B cell (primary cell): ENCODE data around the gene CARTPT. TPM values are rescaled to one million over a fixed set of nuclear protein-coding genes. Genes with fewer than 3 reads are reported as not detected.

ENCODE experiments used
- ATAC-seq: fragments of 200-7000 bp; cut with Tn5 transposase; one replicate; pipeline ENCODE4 v1.10.0; 2021; ENCODE audit warnings: low read depth, mild to moderate bottlenecking, moderate number of reproducible peaks, moderate library complexity
- CTCF ChIA-PET: fragments of 350-600 bp; sonication (Branson Sonifier 250); formaldehyde crosslinking; loops from one replicate; lab custom pipeline; 2021; ENCODE audit warnings: antibody characterized with exemption, inconsistent platforms; lab: Charles Lee
- POLR2A ChIA-PET: fragments of 350-600 bp; sonication (Branson Sonifier 250); formaldehyde crosslinking; loops from one replicate; lab custom pipeline; 2021; ENCODE audit warnings: antibody characterized with exemption; lab: Charles Lee
- DNase-seq: peaks from one replicate; pipeline ENCODE4 v3.0.0; 2013
- H2AFZ ChIP-seq: 2 replicates; pipeline ENCODE4 v1.6.1; 2012; ENCODE audit warnings: mild to moderate bottlenecking, low read depth, low read length; ENCODE audit not compliant: insufficient read depth, poor library complexity, severe bottlenecking
- H3K27ac ChIP-seq, 2 donors: 1 replicate in 1 of 2; 2 replicates in 1 of 2; pipeline ENCODE4 v1.5.1; 2012 to 2013; ENCODE audit warnings: low read length in 2 of 2, mild to moderate bottlenecking in 2 of 2, moderate library complexity in 1 of 2
- H3K27me3 ChIP-seq, 4 experiments: fragments of 200-600 bp in 1 of 4; sonication (generic) in 1 of 4; replicated peaks in 1 of 4; 1 replicate in 2 of 4; 2 replicates in 2 of 4; pipeline versions ENCODE4 v1.6.1 to v1.7.0; 2013 to 2016; ENCODE audit warnings: low read length in 3 of 4, mild to moderate bottlenecking in 2 of 4, mixed read lengths in 1 of 4, moderate library complexity in 1 of 4; ENCODE audit not compliant: insufficient read depth in 4 of 4, control insufficient read depth in 3 of 4; ENCODE audit errors: control extremely low read depth in 1 of 4
- H3K36me3 ChIP-seq, 2 experiments: replicated peaks in 1 of 2; 1 replicate in 1 of 2; 2 replicates in 1 of 2; pipeline versions ENCODE4 v1.6.1 to v1.7.1; 2013; ENCODE audit warnings: low read length in 1 of 2; ENCODE audit not compliant: insufficient read depth in 2 of 2, control insufficient read depth in 1 of 2; ENCODE audit errors: control extremely low read depth in 1 of 2, extremely low read depth in 1 of 2
- H3K4me1 ChIP-seq, 2 donors: fragments of 200-600 bp in 1 of 2; sonication (generic) in 1 of 2; 1 replicate in 1 of 2; 2 replicates in 1 of 2; pipeline versions ENCODE4 v1.5.1 to v1.6.1; 2013 to 2017; ENCODE audit warnings: low read length in 2 of 2; ENCODE audit not compliant: control insufficient read depth in 2 of 2, insufficient read depth in 2 of 2
- H3K4me2 ChIP-seq: replicated peaks from 2 replicates; pipeline ENCODE3; 2012; ENCODE audit warnings: mild to moderate bottlenecking, low read depth, low read length; ENCODE audit not compliant: poor library complexity, severe bottlenecking
- H3K4me3 ChIP-seq, 5 experiments: fragments of 200-600 bp in 1 of 5; sonication (generic) in 1 of 5; 1 replicate in 3 of 5; 2 replicates in 2 of 5; pipeline versions ENCODE4 v1.5.1 to v1.7.0; 2011 to 2016; ENCODE audit warnings: low read length in 4 of 5, mild to moderate bottlenecking in 4 of 5, low read depth in 2 of 5, control low read depth in 1 of 5, moderate library complexity in 1 of 5; ENCODE audit not compliant: insufficient read depth in 1 of 5; ENCODE audit errors: control extremely low read depth in 1 of 5, extremely low read depth in 1 of 5
- H3K79me2 ChIP-seq: fragments of 200-600 bp; sonication (generic); one replicate; pipeline ENCODE4 v1.6.0; 2016; ENCODE audit warnings: low read length; ENCODE audit not compliant: control insufficient read depth, insufficient read depth
- H3K9ac ChIP-seq: fragments of 200-600 bp; sonication (generic); 2 replicates; pipeline ENCODE4 v1.6.1; 2017; ENCODE audit warnings: mild to moderate bottlenecking, low read length, moderate library complexity
- H3K9me3 ChIP-seq, 3 donors: one replicate each; pipeline versions ENCODE4 v1.6.1 to v1.7.1; 2013; ENCODE audit warnings: low read length in 2 of 3; ENCODE audit not compliant: control insufficient read depth in 2 of 3, insufficient read depth in 1 of 3; ENCODE audit errors: control extremely low read depth in 1 of 3
- H4K20me1 ChIP-seq: 2 replicates; pipeline ENCODE4 v1.6.0; 2012; ENCODE audit warnings: mild to moderate bottlenecking, low read length; ENCODE audit not compliant: insufficient read depth, control insufficient read depth, poor library complexity, severe bottlenecking
- H3K27ac Mint-ChIP-seq: one replicate; pipeline ENCODE4 v1.8.0; 2021; ENCODE audit warnings: mixed read lengths
- H3K27me3 Mint-ChIP-seq: one replicate; pipeline ENCODE4 v1.8.0; 2021; ENCODE audit warnings: mixed read lengths
- H3K4me1 Mint-ChIP-seq: one replicate; pipeline ENCODE4 v1.8.0; 2021; ENCODE audit warnings: mixed read lengths
- H3K4me3 Mint-ChIP-seq: one replicate; pipeline ENCODE4 v1.8.0; 2021; ENCODE audit warnings: mixed read lengths
- H3K9me3 Mint-ChIP-seq: one replicate; pipeline ENCODE4 v1.8.0; 2022; ENCODE audit warnings: mixed read lengths; ENCODE audit not compliant: insufficient read depth
- CTCF ChIP-seq: fragments of 200-600 bp; IDR thresholded peaks from one replicate; pipeline ENCODE4 v1.8.0; 2022; ENCODE audit warnings: antibody characterized with exemption, mild to moderate bottlenecking
- EZH2 ChIP-seq: IDR thresholded peaks from 2 replicates; pipeline ENCODE4 v1.6.1; 2012; ENCODE audit warnings: borderline replicate concordance, low read depth, mild to moderate bottlenecking, moderate library complexity, low read length; ENCODE audit not compliant: insufficient read depth, poor library complexity, severe bottlenecking
- WGBS: methylation state at CpG from one replicate; pipeline ENCODE4 v1.1.5; 2013; ENCODE audit warnings: missing lambda C conversion rate; ENCODE audit not compliant: insufficient coverage; 5-methylcytosine and 5-hydroxymethylcytosine counted together
- intact Hi-C: fragments of 100-400 bp; cut with micrococcal nuclease; formaldehyde crosslinking; loops from one replicate; pipeline ENCODE4 v1.10.0; 2022
- polyA minus RNA-seq: library from RNA; depleted of rRNA, polyadenylated mRNA; stranded (reverse); fragments of >200 nt; gene quantifications from 2 replicates; pipeline ENCODE4 v1.2.3, GENCODE V29; 2012
- polyA plus RNA-seq: library from polyadenylated mRNA; depleted of rRNA; stranded (reverse); fragments of >200 nt; gene quantifications from 2 replicates; pipeline ENCODE4 v1.2.3, GENCODE V29; 2012
- total RNA-seq, 2 donors: library from RNA; stranded (reverse); fragments of 120-200 nt in 1 of 2; gene quantifications; 1 replicate in 1 of 2; 2 replicates in 1 of 2; pipeline versions ENCODE4 v1.2.3 to v1.2.4, GENCODE V29; 2013 to 2022

The CARTPT gene
- total RNA-seq = not detected in 2 replicates
- not detected for total RNA-seq (2013)
- polyA plus RNA-seq = not detected in 2 replicates
- not detected in 2 replicates for polyA minus RNA-seq

- peaks cover 0 to 28% (median 15%) of the 10 kb centered on the region in 4 experiments for H3K27me3 ChIP-seq
- H3K79me2 ChIP-seq = no peaks in the 10 kb centered on the region
- H3K27ac ChIP-seq = no peak within 1 kb of the TSS
- H4K20me1 ChIP-seq = no peaks in the 10 kb centered on the region
- H3K27ac Mint-ChIP-seq = no peak within 1 kb of the TSS
- no peak for TF ChIP-seq EZH2
- TF ChIP-seq CTCF = no peak
- H2AFZ ChIP-seq = no peak within 1 kb of the TSS
- H3K4me1 Mint-ChIP-seq = no peaks in the 10 kb centered on the region
- 16% methylated on average over 65 of the region's 65 CpGs for WGBS
- peaks cover 51% of the 10 kb centered on the region for H3K27me3 Mint-ChIP-seq
- H3K36me3 ChIP-seq = no peaks in the 10 kb centered on the region
- no peak for DNase-seq
- intact Hi-C loops = no loop called here
- ChIA-PET POLR2A (no interaction called here), CTCF (no interaction called here)
- no peak within 1 kb of the TSS for H3K4me3 ChIP-seq
- no peak within 1 kb of the TSS for H3K4me3 Mint-ChIP-seq
- no peak within 1 kb of the TSS for H3K9ac ChIP-seq
- no peak within 1 kb of the TSS for H3K4me2 ChIP-seq
- no peaks in the 10 kb centered on the region for H3K4me1 ChIP-seq
- H3K9me3 ChIP-seq = peaks cover 0 to 12% (median 0%) of the 10 kb centered on the region in 3 donors
- H3K9me3 Mint-ChIP-seq = no peaks in the 10 kb centered on the region
- no peak for ATAC-seq
These were observed at the start of gene CARTPT for GRCh38 chr5:71719063-71719964. TSS of gene CARTPT (plus strand) at chr5:71719275. CDS start at chr5:71719294, 19 bp downstream.

- H3K79me2 ChIP-seq = no peaks in the 10 kb centered on the region
- H3K4me2 ChIP-seq = no peak overlapping the region
- H3K4me1 ChIP-seq = no peaks in the 10 kb centered on the region
- H3K4me3 ChIP-seq = no peak overlapping the region
- H3K9me3 Mint-ChIP-seq = no peaks in the 10 kb centered on the region
- WGBS = no CpG with 5 or more reads among the region's 1 CpG
- H3K27ac ChIP-seq = no peak overlapping the region
- peaks cover 0 to 7% (median 0%) of the 10 kb centered on the region in 3 donors for H3K9me3 ChIP-seq
- intact Hi-C loops = no loop called here
- H3K27me3 Mint-ChIP-seq = peaks cover 45% of the 10 kb centered on the region
- TF ChIP-seq CTCF (no peak), EZH2 (no peak)
- H3K9ac ChIP-seq = no peak overlapping the region
- H3K27me3 ChIP-seq = peaks cover 0 to 15% (median 5%) of the 10 kb centered on the region in 4 experiments
- ChIA-PET CTCF (no interaction called here), POLR2A (no interaction called here)
- no peaks in the 10 kb centered on the region for H4K20me1 ChIP-seq
- H3K4me1 Mint-ChIP-seq = no peaks in the 10 kb centered on the region
- H3K4me3 Mint-ChIP-seq = no peak overlapping the region
- ATAC-seq = no peak
- no peak overlapping the region for H2AFZ ChIP-seq
- DNase-seq = no peak
- H3K36me3 ChIP-seq = no peaks in the 10 kb centered on the region
- H3K27ac Mint-ChIP-seq = no peak overlapping the region
These were observed 41.1 kb upstream of the CARTPT start for GRCh38 chr5:71677977-71678376.
